GM21723 (cell line): ENCODE measurements around the gene REEP2.

Source experiments
- ATAC-seq: cut with Tn5 transposase; IDR thresholded peaks from one replicate; pipeline ENCODE4 v1.9.1; 2021; ENCODE audit warnings: mild to moderate bottlenecking, moderate library complexity; ENCODE audit not compliant: unreplicated experiment

REEP2 gene

DNA sequence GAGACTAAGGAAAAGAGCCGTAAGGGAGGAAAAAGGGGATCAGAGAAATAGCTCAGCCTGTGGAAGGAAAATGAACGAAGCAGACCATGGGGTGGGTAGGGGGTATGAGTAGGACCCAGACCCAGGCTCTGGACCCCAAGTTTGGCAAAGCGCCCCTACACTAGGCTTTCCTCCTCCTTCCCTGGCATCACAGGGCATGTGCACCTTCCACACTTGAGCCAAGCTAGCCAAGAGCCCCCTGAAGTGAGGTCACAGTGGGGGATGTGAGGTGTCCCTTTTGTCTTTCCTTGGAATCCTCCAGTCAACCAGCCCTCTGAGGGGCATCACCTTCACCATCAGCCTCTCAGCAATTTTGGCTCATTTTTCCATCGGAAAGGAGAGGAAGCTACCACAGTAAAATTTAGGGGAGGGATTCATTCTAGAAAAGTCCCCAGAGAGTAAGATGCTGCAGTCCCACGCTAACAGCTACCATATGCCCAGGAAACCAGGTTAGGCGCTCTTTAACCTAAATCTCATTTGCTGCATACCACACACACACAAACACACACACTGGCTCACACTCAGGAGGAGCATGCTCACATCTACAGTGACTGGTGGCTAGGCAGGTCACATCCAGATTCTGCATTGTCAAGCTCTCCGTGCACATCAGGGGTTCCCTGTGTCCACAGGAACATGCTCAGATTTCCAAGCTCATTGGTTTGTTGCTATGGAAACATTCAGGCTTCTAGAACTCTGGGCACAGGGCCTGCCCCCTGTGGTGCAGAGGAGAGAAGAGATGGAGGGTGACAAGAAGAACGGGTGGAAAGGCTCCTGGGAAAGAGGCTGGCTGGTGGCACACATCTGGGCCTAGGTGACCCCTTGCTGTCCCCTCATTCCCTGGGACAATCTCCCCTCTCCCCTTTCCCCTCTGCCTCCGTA lies 9.9 kb downstream of the REEP2 start:
- no peak for ATAC-seq

DNA sequence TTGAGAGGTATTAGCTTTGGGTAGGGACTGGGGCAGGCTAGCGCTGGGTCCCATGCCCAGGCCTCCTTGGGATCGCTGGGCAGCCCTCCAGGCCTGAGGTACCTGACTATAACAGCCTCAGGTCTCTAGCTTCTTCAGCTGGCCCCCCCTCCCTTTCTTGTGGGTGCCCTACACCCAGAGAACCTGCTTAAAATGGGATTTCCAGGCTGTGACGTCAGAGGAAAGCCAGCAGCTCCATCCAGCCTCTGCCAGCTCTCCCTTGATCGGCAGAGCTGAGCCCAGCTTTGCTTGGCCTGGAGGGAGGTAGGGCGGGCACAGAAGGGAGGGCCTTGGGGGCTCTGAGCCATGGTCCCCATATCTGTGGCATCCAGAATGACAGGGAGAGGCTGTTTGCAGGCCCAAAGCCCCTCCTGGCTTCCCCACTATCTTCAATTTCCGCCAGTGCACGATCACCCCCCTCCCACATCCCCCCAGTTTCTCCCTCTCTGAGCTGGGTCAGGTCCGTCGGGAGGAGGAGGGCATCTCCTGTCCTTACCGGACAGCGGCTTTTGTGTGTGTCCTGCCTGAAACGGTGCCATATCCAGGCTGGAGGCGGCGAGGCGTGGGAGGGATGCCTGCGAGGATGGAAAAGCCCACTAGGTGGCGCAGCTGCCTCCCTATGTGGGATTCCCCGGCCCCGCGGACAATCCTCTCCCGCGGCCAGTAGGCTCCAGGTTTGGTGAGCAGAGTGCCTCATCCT lies 10.8 kb downstream of the REEP2 start:
- peak; percentile 84 for ATAC-seq

GRCh38 chr5:138450971-138451370 lies 12.1 kb downstream of the REEP2 start:
- ATAC-seq = no peak

- ATAC-seq = no peak
Observed at GRCh38 chr5:138452720-138453119, 13.9 kb downstream of the REEP2 start.

DNA sequence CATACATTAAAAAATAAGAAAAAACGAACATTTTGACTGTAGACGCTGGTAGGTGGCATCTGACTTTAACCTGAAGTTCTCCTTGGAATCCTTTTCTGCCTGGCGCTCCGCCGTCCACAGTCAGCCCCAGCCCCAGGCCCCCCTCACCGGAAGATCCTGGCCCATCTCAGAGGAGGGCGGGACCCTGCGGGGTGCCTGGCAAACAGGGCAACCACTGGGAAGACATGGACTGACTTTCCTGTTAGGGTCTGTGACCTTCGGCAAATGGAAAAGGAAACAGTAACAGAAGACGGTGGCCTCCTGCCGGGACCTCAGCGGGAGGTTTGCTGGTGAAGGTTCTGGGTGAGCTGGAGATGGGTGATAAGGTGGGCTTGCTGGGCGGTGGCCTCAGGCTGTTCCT lies 14.7 kb downstream of the REEP2 start:
- ATAC-seq = no peak

GRCh38 chr5:138454121-138454520 lies 15.3 kb downstream of the REEP2 start:
- ATAC-seq = no peak

DNA sequence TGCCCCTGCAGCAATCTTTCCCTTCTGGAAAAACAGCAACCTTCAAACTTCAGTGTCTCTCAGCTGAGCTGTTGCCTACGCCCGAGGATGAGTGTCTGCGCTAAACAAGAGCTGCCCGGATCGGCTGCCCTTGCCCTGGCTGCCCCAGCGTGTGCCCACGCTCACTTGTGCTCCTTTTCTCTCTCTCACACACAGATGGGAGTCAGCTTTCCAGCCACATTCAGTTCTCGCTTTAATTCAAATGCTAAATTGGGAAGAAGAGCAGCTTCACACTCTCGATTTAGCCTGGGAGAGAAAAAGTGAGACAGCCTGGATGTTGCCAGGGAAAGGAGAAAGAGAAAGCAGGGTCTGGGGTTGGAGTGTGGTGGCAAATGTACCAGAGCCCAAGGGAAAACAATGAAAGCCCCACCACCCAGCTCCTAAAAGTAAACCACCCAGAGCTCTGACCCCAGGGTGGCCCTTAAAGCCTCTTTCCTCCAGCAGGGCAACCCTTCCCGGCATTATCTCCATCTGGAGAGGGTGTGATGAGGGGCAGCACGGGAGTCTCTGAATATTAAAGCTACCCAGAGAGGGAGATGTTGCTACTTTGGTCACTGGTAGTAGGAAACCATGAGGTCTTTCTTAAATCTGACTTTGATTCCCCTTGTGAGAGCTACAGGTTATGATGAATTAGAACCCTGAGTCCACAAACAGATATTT lies 16.5 kb downstream of the REEP2 start:
- no peak for ATAC-seq

DNA sequence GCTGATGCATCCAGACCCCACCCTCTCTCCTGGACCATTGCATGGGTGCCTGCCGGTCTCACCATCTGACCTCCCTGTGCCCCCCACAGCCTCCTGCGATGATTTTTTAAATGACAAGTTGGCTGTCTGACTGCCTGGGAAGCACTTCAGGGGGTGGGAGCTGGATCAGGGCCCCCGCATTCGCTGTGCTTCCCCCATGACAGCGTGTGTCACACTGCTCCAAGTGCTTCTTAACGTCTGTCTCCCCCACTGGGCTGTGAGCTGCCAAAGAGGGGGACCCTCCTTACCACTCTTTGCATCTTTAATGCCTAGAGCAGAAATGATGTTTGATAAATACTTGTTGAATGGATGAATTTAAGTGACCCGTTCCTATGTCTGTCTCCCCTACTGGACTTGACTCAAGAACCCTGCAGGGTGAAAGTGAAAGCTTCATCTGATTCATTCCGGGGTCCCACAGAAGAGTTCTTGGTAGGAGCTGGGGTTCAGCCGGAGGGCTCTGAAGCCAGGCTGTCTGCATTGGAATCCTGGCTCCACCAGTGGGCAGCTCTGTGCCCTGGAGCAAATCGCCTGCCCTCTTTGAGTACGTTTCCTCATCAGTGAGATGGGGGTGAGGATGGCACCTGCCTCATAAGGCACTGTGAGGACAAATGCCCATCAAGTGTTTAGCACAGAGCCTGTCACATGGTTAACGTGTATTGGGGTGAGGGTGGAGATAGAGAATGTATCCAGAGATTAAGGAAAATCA lies 18.8 kb downstream of the REEP2 start:
- ATAC-seq = no peak

GRCh38 chr5:138458384-138458783 lies 19.5 kb downstream of the REEP2 start:
- no peak for ATAC-seq

GRCh38 chr5:138458856-138459255 lies 20.0 kb downstream of the REEP2 start:
- no peak for ATAC-seq

DNA sequence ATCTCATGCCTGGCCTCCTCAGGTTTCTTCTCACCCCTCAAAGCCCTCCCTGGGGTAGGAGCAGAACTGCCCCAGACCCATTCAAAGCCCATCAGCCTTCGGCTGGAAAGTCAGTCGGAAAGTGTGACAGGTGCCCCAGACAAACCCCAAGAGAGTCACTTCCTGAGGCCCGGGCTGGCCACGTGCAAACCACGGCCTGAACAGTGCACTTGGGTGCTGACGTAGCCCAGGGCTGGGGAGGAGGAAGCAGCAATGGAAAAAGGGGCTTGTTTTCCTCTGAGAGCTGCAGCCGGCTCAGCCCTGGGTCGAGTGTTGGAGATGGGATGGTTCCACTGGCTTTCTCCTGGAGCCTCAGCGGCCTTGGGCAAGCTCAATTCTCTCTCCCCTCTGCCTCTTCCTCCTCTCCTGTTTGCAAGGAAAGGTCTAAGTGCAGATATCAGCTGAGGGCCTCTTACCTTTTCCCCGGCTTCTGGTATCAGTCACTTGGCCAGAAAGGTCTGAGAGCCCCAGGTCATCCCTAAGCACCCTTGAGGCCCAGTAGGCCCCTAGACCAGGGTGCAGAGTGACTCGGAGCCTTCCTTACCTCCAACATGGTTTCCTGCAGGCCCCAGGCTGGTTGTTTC lies 20.6 kb downstream of the REEP2 start:
- no peak for ATAC-seq

DNA sequence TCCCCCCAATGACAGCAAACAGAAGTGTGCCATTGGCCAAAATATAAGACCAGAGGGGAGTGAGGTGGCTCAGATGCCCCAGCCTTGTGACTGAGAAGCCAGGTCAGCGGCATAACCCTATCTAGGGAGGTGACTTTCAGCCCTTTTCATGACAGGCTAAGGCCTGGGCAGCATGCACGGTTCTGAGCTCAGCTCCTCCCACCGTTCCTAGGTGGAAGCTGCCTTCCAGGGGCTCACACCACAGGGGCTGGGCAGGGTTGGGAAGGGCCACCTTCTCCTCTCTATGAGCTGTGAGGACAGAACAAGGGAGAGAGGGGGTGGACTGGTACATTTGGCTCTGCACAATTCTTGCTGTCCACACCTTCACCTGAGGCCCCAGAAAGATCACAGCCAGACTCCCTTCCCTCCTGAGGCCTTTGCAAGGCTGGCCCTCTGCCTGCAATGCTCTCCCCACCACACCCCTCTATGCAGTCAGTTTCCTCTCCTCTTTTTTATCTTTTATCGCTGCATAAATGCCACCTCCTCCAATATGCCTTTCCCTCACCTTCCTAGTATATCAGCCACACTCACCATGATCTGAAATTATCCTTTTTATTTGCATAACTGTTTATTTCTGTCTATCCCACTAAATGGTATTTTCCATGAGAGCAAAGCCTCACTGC lies 21.3 kb downstream of the REEP2 start:
- no peak for ATAC-seq

DNA sequence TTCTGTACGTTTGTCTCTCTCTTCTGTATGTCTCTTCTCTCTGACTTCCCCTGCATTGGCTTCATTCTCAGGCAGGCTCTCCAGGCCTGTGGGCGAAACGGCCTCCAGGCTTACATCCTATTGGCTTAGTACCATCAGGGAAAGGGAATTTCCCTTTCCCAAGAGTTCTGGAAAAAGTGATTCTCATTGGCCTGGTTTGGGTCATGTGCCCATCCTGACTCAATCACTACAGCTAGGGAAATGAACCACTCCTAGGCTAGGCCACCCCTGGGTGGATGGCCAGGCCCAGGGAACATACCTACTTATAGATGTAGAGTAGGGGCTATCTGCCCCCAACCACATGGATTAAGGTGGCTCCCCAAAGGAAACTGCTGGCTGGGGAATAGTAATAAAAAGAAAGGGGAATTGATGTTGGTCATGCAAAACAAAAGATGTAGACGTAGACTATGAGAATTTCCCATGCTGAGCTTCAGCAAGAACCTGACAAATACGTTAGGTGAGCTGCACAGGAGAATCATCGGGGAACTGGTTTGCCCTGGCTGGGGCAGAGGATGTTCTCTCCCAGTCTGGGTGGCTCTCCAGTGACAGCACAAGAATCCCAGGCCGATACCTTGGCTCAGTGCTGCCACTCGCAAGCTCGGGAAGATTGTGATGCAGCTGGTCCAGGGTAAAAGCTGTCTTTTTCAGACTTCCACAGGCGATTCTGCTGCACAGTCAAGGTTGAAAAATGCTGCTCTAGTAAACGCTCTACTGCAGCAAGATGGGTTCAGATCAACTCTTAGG lies 22.7 kb downstream of the REEP2 start:
- no peak for ATAC-seq

- ATAC-seq = no peak
Observed at GRCh38 chr5:138463419-138464007, 24.7 kb downstream of the REEP2 start.

GRCh38 chr5:138464008-138464387 lies 25.1 kb downstream of the REEP2 start:
- peak; percentile 58 for ATAC-seq

DNA sequence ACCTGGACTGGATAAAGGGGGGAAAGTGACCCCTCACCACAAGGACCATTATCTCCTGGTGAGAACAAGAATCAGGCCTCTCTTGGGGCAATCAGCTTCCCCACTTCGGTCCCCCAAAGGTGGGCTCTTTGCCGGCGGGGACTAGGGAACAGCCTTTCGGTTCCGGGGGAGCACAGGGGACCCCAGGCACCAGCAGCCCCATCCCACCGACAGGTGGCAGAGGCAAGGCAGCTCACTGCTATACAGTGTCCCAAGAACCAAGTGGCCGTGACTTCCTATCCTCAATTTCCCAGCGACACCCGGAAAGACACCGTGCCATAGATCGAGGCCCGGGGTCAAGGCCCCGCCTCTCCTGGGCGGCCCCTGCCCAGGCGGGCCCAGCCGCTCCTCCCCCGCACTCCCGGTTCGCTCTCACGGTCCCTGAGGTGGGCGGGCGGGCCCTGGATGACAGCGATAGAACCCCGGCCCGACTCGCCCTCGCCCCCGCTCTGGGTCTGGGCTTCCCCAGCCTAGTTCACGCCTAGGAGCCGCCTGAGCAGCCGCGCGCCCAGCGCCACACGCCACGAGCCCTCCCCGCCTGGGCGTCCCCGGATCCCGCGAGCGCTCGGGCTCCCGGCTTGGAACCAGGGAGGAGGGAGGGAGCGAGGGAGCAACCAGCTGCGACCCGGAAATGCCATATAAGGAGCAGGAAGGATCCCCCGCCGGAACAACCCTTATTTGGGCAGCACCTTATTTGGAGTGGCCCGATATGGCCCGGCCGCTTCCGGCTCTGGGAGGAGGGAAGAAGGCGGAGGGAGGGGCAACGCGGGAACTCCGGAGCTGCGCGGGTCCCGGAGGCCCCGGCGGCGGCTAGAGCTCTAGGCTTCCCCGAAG lies 25.8 kb downstream of the REEP2 start:
- ATAC-seq = peak; percentile 77

- peak; percentile 62 for ATAC-seq
Observed at GRCh38 chr5:138465261-138466124, 26.6 kb downstream of the REEP2 start, which contains the start of gene EGR1. Gene EGR1, plus strand, starts transcription at chr5:138465479. Its CDS starts 283 bp downstream, at chr5:138465762.
